ENCODE data around the gene CUZD1. TPM values are rescaled to one million over a fixed set of nuclear protein-coding genes. Genes with fewer than 3 reads are reported as not detected.
"Not testable (repeated sequence)": the region's sequence is repeated elsewhere in the genome, so short reads cannot be mapped to it uniquely, and the experiment has no call there.

The CUZD1 gene
- 0.42 TPM for total RNA-seq

- Histone ChIP-seq H3K4me3 (ENCODE audit: low read length) (no peak within 1 kb of the TSS), H3K9me3 (ENCODE audit: low read depth, low read length) (peaks cover 6% of the 10 kb centered on the region), H3K4me1 (ENCODE audit: insufficient read depth, low read length) (no peaks in the 10 kb centered on the region), H3K27me3 (ENCODE audit: insufficient read depth, low read length) (no peaks in the 10 kb centered on the region)
Measured at GRCh38 chr10:122845783-122846332, at the start of gene CUZD1. TSS of gene CUZD1 (minus strand) at chr10:122845857. CDS start at chr10:122845843, 14 bp downstream.

GRCh38 chr10:122894261-122894944, 48.7 kb upstream of the CUZD1 start:
- H3K4me1 ChIP-seq (ENCODE audit: insufficient read depth, low read length): no peaks in the 10 kb centered on the region
- H3K27me3 ChIP-seq (ENCODE audit: insufficient read depth, low read length): no peaks in the 10 kb centered on the region
- H3K4me3 ChIP-seq (ENCODE audit: low read length): no peak overlapping the region
- H3K9me3 ChIP-seq (ENCODE audit: low read depth, low read length): no peaks in the 10 kb centered on the region

GRCh38 chr10:122884166-122884565, 38.5 kb upstream of the CUZD1 start:
- peaks cover 8% of the 10 kb centered on the region for H3K4me1 ChIP-seq (ENCODE audit: insufficient read depth, low read length)
- no peaks in the 10 kb centered on the region for H3K9me3 ChIP-seq (ENCODE audit: low read depth, low read length)
- H3K4me3 ChIP-seq (ENCODE audit: low read length): no peak overlapping the region

DNA sequence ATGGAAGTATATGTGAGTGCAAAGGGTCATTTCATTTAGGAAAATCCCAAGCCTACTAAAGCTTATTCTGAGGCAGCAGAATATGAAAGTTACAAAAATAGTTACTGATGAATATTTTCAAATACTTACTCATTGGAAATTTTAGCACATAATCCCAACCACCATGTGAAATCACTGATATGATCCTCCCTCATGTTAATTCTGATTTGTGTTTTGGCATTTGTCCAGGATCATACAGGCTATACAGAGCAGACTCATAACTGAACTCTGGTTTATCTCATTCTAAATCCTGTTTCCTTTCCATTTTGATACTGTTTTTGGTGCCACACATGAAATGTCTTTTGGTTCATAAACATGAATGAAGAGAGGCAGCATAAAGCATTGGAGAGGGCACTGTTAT, 37.1 kb upstream of the CUZD1 start:
- no peak overlapping the region for H3K4me3 ChIP-seq (ENCODE audit: low read length)
- peaks cover 19% of the 10 kb centered on the region for H3K4me1 ChIP-seq (ENCODE audit: insufficient read depth, low read length)
- H3K27me3 ChIP-seq (ENCODE audit: insufficient read depth, low read length): no peaks in the 10 kb centered on the region
- no peaks in the 10 kb centered on the region for H3K9me3 ChIP-seq (ENCODE audit: low read depth, low read length)

More at GRCh38 chr10:122884166-122884565, 38.5 kb upstream of the CUZD1 start:
- no peaks in the 10 kb centered on the region for H3K27me3 ChIP-seq (ENCODE audit: insufficient read depth, low read length)

DNA sequence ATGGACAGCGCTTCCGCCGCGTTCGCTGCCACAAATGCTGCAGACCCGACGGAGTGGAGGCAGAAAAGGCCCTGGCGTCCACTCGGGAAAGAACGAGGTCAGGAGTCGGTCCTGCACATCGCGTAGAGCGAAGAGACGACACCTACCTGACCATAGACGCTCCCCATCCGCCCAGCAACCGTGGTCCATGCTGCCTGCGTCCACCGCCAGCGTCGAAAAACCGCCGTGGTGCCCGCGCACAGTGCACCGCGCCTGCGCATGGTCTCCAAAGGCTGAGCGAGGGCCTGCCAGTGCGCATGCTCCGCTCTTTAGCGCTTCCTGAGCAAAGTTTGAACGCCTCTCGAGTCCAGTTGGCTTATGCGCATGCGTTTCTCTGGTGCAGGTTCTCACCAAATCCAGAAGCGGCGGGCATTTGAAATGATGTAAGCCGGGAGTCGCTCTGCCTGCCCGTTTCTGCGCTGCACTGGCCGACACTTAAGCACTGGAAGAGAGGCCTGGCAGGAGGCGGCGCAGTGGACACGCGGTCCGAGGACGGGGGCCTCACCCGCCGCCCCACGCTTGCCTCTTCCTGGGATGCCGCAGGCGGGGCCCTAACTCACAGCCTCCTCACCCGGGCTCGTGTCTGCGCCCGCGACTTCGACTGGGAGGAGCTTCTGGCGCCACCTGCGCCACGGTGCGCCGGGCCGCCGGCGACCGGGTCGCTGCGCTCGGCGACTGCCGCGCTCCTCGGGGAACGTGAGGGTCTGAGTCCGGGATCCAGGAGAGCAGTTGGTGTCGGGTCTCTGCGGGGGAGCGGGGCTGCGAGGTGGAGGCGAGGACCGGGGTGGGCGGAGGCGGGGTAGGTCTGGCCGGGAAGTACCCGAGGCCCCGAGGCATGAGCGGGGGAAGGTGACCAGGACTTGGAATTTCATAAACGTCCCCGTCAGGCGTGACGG, 33.9 kb upstream of the CUZD1 start, which contains the start of gene FAM24B:
Gene FAM24B, minus strand, starts transcription at position 243 of the 935 bp plus-strand sequence. CDS start 29,066 bp downstream, outside the sequence.
- Histone ChIP-seq H3K4me3 (ENCODE audit: low read length) (peak within 1 kb of the TSS; percentile 64), H3K9me3 (ENCODE audit: low read depth, low read length) (no peaks in the 10 kb centered on the region), H3K27me3 (ENCODE audit: insufficient read depth, low read length) (no peaks in the 10 kb centered on the region), H3K4me1 (ENCODE audit: insufficient read depth, low read length) (peaks cover 19% of the 10 kb centered on the region)

DNA sequence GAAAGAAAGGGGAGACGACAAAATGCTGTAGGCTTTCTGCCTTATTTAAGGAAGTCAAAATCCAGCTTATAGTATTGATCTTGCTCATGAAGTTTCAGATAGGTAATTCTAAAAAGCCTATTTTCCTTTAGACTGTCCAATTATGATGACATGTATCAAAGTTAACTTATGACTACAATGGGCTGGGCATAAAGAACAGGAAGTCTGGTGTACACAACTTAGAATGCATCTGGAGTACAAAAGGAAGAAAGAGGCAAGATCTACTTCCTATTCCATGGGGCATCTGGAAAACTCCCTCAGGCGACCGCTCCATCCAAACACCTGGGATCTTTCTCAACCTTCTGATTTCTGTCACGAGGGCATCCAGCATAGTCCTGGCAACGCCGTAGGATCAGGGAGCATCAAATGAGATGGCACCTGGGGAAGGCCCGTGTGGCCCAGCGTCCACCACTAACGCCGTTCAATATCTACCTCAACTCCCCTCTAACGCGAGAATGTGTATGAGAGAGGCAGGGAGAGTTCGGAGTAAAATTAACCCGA, 33.2 kb upstream of the CUZD1 start:
- Histone ChIP-seq H3K4me3 (ENCODE audit: low read length) (peak overlapping the region; percentile 64), H3K4me1 (ENCODE audit: insufficient read depth, low read length) (peaks cover 19% of the 10 kb centered on the region), H3K9me3 (ENCODE audit: low read depth, low read length) (no peaks in the 10 kb centered on the region), H3K27me3 (ENCODE audit: insufficient read depth, low read length) (no peaks in the 10 kb centered on the region)

- no peak overlapping the region for H3K4me3 ChIP-seq (ENCODE audit: low read length)
- H3K27me3 ChIP-seq (ENCODE audit: insufficient read depth, low read length): no peaks in the 10 kb centered on the region
- H3K4me1 ChIP-seq (ENCODE audit: insufficient read depth, low read length): peaks cover 19% of the 10 kb centered on the region
Measured at GRCh38 chr10:122877264-122877663, 31.6 kb upstream of the CUZD1 start.

GRCh38 chr10:122876467-122876855, 30.8 kb upstream of the CUZD1 start:
- no peak overlapping the region for H3K4me3 ChIP-seq (ENCODE audit: low read length)
- H3K4me1 ChIP-seq (ENCODE audit: insufficient read depth, low read length): peaks cover 19% of the 10 kb centered on the region
- H3K27me3 ChIP-seq (ENCODE audit: insufficient read depth, low read length): no peaks in the 10 kb centered on the region
- no peaks in the 10 kb centered on the region for H3K9me3 ChIP-seq (ENCODE audit: low read depth, low read length)

More at GRCh38 chr10:122877264-122877663, 31.6 kb upstream of the CUZD1 start:
- H3K9me3 ChIP-seq (ENCODE audit: low read depth, low read length): no peaks in the 10 kb centered on the region

- Histone ChIP-seq H3K4me1 (ENCODE audit: insufficient read depth, low read length) (peaks cover 19% of the 10 kb centered on the region), H3K9me3 (ENCODE audit: low read depth, low read length) (no peaks in the 10 kb centered on the region), H3K4me3 (ENCODE audit: low read length) (no peak overlapping the region), H3K27me3 (ENCODE audit: insufficient read depth, low read length) (no peaks in the 10 kb centered on the region)
Measured at GRCh38 chr10:122875843-122876466, 30.3 kb upstream of the CUZD1 start.

- not testable (repeated sequence) for H3K4me3 ChIP-seq (ENCODE audit: low read length); H3K9me3 ChIP-seq (ENCODE audit: low read depth, low read length); H3K27me3 ChIP-seq (ENCODE audit: insufficient read depth, low read length); H3K4me1 ChIP-seq (ENCODE audit: insufficient read depth, low read length)
Measured at GRCh38 chr10:122871947-122872346, 26.3 kb upstream of the CUZD1 start.

- not testable (repeated sequence) for H3K4me3 ChIP-seq (ENCODE audit: low read length); H3K4me1 ChIP-seq (ENCODE audit: insufficient read depth, low read length); H3K27me3 ChIP-seq (ENCODE audit: insufficient read depth, low read length); H3K9me3 ChIP-seq (ENCODE audit: low read depth, low read length)
Measured at GRCh38 chr10:122868768-122869167, 23.1 kb upstream of the CUZD1 start.

DNA sequence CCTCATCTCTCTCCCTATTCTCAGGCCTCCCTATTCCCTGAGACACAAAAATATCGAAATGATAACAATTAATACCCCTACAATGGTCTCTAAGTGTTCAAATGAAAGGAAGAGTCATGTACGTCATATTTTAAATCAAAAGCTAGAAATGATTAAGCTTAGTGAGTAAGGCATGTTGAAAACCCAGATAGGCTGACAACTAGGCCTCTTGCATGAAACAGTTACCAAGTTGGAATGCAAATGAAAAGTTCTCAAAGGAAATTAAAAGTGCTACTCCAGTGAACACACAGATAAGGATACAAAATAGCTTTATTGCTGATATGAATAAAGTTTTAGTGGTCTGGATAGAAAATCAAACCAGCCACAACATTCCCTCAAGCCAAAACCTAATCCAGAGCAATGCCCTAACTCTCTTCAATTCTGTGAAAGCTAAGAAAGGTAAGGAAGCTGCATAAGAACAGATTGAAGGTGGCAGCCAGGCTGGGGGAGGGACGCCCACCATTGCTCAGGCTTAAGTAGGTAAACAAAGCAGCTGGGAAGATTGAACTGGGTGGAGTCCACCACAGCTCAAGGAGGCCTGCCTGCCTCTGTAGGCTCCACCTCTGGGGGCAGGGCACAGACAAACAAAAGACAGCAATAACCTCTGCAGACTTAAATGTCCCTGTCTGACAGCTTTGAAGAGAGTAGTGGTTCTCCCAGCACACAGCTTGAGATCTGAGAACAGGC, 21.3 kb upstream of the CUZD1 start:
- not testable (repeated sequence) for H3K4me3 ChIP-seq (ENCODE audit: low read length); H3K4me1 ChIP-seq (ENCODE audit: insufficient read depth, low read length); H3K9me3 ChIP-seq (ENCODE audit: low read depth, low read length); H3K27me3 ChIP-seq (ENCODE audit: insufficient read depth, low read length)

DNA sequence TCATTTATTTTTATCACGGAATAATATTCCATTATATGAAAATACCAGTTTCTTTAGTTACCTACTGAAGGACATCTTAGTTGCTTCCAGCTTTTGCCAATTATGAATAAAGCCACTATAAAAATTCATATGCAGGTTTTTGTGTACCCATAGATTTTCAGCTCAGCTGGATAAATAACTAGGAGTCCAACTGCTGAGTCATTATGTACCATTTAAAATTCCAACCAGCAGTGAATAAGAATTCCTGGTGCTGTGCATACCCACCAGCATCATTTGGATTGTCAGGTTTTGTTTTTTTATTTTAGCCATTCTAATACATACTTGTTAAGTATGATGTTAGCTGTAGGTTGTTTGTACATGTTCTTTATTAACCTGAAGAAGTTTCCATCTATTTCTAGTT, 19.2 kb upstream of the CUZD1 start:
- Histone ChIP-seq H3K27me3 (ENCODE audit: insufficient read depth, low read length) (no peaks in the 10 kb centered on the region), H3K4me3 (ENCODE audit: low read length) (no peak overlapping the region), H3K9me3 (ENCODE audit: low read depth, low read length) (no peaks in the 10 kb centered on the region), H3K4me1 (ENCODE audit: insufficient read depth, low read length) (no peaks in the 10 kb centered on the region)

DNA sequence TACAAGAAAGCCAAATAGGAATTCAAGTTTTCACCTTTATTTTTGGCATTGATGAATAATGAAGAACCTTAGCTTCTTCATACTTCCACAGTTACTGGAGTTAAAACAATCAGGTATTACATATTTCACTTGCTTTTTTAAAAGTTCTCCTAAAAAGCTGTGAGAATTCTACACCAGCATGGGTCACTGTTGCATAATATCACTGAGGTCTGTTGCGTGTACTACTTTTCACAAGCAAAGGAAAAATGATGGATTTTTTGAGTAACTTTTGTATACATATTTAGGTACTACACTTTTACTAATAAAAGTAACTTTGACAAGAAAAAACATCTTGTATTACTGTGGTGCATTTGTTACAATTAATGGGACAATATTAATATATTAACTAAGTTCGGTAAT, 18.5 kb upstream of the CUZD1 start:
- no peaks in the 10 kb centered on the region for H3K4me1 ChIP-seq (ENCODE audit: insufficient read depth, low read length)
- H3K4me3 ChIP-seq (ENCODE audit: low read length): no peak overlapping the region

More for the DNA sequence above, 18.5 kb upstream of the CUZD1 start:
- Histone ChIP-seq H3K9me3 (ENCODE audit: low read depth, low read length) (no peaks in the 10 kb centered on the region), H3K27me3 (ENCODE audit: insufficient read depth, low read length) (no peaks in the 10 kb centered on the region)
